ENCODE data around the gene SMYD3.
"Not testable (repeated sequence)": the region's sequence is repeated elsewhere in the genome, so short reads cannot be mapped to it uniquely, and the experiment has no call there.

SMYD3 gene

DNA sequence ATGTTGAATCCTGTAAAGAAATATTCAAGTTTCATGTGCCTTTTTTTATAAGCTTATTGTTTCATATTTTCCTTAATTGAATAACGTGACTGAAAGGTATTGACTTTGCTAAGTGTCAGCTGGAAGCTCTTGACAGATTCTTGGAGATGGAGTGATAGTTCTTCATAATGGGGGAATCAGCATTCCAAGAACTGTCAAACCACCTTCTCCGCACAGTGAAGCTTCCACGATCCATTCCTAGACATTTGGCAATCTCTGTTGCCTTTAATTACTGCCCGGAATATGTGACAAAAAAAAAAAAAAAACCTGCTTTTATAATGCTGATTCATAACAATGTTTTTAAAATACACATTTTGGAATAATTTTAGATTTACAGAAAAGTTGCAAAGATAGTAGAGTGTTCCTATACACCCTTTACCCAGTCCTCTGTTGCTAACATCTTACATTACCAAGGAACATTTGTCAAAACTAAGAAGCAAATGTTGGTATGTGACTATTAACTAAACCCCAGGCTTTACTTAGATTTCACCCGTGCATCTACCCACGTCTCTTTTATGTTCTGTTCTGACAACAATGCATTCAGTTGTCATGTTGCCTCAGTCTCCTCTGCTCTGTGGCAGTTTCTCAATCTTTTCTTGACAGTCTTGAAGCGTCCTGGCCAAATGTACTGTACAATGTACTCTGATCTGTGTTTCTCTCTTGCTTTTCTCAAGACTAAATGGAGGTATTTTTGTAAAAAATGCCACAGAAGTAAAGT, 674.1 kb downstream of the SMYD3 start:
- no peak for DNase-seq (ENCODE audit: low spot score)

DNA sequence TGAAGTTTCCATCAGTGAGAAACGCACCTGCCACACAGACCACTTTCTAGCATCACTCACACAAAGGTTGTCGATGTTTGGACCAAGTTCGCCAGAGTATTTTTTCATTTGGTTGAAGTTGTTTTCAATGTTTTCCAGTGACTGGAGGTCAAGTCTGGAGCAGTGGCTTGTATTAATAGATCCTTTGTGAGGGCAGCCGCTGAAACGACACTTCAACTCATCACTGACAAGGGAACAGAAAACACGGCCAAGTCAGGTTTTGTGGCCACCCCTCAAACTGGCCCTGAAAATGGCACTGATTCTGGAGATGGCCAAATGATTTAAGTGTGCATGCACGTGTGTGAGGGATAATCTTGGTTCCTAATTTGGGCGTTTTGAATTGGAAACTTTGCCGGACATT, 675.6 kb downstream of the SMYD3 start:
- no peak for DNase-seq (ENCODE audit: low spot score)

DNA sequence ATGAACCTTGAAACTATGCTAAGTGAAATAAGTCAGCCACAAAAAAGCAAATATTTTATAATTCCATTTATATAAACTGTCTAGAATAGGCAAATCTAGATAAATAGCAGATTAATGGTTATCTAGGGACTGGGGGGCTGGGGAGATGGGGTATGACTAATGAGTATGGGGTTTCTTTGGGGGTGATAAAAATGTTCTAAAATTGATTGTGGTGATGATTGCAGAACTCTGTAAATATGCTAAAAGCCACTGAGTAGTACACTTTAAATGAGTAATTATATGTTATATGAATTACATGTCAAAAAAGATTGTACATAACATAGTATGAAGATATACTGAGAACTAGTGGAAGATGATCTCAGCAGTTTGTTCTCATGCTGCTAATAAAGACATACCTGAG, 677.3 kb downstream of the SMYD3 start:
- DNase-seq (ENCODE audit: low spot score) = no peak

DNA sequence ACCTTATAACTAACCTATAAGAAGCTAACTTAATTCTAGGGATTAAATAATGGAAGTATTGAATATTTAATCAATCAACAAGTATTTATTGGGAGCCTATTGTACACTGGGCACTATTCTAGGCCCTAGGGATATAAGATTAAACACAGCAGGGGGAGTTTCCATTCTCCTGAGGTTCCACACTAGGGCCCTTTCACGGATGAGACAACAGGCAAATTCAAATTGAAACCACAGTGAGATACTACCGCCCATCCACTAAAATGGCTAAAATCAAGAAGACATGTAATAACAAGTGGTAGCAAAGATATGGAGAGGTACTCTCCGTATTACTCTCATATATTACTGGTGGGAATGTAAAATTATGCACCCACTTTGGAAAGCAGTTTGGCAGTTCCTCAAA, 677.9 kb downstream of the SMYD3 start:
- DNase-seq (ENCODE audit: low spot score) = no peak

DNA sequence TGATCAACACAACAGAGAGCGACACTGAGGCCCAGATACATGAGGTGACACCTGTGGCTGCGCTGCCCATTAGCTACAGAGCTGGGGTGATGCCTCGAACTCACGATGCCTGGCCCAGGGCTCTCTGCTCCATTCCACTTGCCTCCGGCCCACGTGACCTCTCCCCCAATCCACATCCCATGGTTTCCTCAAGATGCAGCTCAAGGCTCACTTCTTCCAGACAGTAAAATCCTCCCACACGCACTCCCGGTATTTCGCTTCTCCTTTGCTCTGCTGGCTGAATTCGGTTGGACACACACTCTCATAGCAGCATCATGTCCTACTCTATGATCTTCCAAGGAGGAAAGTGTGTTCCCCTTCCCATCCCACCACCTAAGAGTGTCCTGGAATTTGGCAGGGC, 679.8 kb downstream of the SMYD3 start:
- DNase-seq (ENCODE audit: low spot score) = no peak

DNA sequence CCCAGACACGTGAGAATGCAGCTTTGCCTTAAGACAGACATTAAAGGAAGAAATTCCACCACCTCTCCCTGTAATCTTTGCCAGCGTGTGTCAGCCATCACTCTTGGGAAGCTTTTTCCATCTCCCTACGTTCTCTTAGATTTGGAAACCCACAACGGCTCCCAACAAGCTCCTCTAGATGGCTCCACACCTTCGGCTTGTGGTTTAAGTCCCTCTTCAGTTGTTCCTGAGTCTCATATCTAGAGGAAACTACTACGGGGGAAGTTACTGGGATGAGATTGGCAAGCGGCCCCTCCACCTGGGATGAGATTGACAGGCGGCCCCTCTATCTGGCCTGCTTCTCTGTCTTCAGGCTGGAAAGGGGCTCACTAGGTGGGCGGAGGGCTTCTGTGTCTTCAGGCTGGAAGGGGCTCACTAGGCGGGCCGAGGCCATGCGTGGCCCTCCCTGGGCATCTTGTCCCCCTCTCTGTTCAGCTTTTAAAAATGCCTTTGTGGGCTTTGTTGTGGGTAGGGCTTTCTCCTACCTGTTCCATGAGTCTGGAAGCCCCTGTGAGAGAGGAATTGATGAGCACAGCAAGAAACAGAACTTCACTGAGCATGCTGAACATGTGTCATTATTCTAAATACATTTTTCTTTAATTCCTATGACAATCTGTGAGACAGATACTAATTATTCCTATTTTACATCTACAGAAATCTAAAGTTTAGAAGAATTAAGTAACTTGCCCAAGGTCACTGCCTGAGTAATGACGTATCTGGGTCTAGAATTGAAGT, 681.8 kb downstream of the SMYD3 start:
- peak; percentile 27 for DNase-seq (ENCODE audit: low spot score)

DNA sequence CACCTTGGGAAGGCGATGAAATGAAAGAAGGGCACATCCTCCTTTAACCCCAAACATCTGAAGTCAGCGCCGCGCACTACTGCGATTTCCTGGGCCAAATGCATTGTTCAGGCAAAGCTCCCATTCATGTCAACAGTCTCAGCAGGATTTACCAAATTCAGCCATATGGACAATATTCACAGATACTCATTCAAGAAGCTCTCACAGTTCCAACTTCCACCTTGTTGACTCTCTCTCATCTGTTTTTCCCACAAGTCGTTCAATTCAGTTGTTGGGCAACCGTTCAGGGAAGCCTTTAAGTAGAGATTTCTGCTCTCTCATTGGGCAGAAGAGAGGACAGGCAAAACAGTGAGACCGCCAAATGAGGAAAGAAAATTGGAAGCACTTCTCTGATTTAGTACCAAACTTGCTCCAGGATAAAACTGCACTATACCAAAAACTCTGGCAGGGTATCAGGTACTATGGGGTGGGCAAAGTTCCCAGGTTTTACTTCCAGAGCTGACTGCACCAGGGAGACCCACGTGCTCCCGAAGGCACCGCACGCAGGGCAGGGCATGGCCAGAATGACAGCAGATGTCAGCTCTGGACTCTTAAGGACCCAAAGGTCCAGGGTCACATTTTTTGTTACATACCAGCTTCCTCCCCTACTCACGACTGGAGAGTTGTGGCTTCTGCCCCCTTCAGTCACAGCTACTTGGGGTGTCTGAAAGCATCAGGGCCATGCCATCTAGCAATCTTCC, 683.5 kb downstream of the SMYD3 start:
- DNase-seq (ENCODE audit: low spot score) = no peak

DNA sequence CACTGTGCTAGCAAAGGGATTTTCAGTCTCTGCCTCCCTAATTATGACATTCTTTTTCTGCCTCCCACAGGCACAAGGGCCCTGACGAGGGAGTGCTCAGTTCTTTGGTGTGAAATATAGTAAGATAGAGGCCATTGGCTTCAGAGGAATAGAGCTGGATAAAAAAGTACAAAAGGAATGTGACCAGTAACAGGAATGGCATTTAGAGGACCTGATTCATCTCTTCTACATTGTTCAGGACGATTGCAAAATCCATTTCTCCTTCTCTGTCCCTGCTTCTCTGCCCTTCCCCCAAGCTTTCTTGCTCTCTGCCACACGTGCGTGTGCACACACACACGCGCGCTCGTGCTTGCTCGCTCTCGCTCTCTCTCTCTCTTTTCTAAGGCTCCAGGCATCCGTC, 684.1 kb downstream of the SMYD3 start:
- DNase-seq (ENCODE audit: low spot score) = peak; percentile 15

DNA sequence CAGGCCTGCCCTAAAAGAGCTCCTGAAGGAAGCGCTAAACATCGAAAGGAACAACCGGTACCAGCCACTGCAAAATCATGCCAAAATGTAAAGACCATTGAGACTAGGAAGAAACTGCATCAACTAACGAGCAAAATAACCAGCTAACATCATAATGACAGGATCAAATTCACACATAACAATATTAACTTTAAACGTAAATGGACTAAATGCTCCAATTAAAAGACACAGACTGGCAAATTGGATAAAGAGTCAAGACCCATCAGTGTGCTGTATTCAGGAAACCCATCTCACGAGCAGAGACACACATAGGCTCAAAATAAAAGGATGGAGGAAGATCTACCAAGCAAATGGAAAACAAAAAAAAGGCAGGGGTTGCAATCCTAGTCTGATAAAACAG, 688.7 kb downstream of the SMYD3 start:
- not testable (repeated sequence) for DNase-seq (ENCODE audit: low spot score)

DNA sequence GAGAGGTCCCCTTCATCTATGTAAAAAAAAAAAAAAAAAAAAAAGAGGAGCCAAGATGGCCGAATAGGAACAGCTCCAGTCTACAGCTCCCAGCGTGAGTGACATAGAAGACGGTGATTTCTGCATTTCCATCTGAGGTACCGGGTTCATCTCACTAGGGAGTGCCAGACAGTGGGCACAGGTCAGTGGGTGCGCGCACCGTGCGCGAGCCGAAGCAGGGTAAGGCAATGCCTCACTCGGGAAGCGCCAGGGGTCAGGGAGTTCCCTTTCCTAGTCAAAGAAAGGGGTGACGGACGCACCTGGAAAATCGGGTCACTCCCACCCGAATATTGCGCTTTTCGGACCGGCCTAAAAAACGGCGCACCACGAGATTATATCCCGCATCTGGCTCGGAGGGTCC, 690.6 kb downstream of the SMYD3 start:
- DNase-seq (ENCODE audit: low spot score) = not testable (repeated sequence)

DNA sequence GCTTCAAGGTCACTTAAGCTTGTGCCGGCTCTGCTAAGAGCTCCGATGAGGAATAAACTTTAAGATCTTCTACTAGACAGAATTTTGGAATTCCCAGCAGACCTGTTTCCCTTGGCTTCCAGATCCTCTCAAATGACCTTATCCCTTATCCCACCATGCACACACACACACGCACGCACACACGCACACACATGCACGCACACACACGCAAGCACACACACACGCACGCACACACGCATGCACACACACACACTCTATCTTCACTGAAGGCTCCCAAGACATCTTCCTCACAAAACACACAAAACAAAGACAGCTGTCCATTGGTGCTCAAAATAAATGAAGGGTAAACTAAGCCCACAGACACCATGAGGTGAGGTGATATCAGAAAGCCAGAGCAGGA, 692.4 kb downstream of the SMYD3 start:
- no peak for DNase-seq (ENCODE audit: low spot score)

DNA sequence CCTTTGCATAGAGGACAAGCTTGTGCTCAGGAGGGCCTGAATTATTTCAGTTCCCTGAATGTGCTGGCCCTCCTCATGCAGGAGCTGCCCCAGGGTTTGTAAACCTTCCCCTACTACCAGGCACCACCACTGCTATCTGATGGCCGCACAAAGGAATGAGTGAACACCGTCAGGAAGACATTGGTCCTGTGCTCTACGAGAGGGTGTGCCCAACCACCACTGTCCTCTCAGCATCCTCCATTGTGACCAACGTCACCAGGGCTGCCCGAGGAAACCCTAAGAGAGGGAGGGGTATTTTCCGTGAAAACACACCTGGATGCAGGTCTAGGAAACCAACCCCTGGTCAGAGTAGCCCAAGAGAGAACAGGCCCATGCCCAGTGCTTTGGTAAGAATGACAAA, 694.8 kb downstream of the SMYD3 start:
- DNase-seq (ENCODE audit: low spot score) = no peak

DNA sequence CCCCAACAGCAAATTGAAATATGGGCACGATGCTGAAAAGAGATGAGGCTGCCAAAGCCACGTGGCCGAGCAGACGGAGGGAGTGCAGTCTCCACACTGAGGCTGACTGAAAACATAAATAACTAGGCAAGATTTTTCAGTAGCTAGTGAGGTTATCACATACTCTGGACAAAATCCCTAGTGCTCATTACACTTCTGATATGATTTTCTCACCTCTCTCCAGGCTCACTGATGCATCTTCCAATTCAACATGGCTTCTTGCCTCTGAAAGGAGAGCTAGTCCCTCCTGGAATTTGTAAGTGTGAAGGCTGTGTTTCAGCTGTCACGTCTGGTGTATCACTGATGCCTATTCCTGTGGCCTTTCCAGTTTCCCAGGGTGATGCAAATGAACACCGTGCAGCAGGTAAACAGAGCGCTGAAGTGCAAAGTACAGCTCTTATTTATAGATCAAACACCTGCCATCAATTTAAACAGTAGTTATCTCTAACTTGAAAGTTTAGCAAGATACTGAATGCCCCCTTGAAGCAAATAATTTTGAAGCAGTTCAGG, 696.2 kb downstream of the SMYD3 start:
- no peak for DNase-seq (ENCODE audit: low spot score)

DNA sequence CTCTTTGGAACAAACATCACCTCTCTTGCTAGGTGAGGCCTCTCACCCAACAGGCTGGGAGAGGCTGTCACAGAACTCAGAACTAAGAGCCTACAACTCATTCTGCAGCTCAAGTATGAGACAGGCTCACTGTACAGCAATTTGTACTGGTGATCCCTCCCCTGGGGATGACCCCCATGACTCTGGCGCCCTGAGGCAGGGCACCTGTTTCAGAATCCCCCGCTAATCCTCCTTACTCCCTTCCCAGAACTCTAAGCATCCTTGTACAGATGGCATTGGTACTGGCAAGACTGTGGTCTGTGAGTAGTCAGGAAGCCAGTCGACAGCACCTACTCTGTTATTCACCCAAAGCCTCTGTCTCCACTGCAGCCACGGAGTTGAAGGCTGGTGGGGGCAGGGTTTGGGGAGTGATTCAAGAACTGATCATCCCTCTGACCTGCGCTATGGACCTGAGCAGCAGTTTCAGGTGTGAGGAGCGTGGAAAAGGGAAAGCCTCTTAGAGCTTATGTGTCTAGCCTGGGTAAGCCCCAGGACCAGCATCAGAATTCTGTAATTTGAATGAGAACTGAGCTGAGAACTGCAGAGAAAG, 696.8 kb downstream of the SMYD3 start:
- no peak for DNase-seq (ENCODE audit: low spot score)

DNA sequence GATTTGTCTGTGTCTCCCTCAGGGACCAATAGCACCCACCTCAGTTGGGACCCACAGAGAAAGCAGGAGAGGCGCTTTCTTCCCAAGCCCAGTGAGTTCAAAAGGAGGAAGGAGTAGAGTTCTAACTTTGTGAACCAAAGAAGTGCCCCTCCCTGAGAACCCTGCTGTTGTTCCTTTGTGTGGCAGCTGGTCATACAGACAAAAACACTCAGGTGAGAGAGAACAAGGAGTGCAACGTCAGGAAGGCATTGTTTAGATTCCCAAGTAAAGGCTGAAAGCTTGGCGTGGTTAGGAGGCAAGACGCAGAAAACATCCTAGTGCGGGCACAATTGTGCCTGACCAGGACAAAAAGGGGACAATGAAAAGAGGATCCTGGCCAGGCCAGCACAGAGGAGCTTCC, 697.7 kb downstream of the SMYD3 start:
- DNase-seq (ENCODE audit: low spot score) = peak; percentile 26

DNA sequence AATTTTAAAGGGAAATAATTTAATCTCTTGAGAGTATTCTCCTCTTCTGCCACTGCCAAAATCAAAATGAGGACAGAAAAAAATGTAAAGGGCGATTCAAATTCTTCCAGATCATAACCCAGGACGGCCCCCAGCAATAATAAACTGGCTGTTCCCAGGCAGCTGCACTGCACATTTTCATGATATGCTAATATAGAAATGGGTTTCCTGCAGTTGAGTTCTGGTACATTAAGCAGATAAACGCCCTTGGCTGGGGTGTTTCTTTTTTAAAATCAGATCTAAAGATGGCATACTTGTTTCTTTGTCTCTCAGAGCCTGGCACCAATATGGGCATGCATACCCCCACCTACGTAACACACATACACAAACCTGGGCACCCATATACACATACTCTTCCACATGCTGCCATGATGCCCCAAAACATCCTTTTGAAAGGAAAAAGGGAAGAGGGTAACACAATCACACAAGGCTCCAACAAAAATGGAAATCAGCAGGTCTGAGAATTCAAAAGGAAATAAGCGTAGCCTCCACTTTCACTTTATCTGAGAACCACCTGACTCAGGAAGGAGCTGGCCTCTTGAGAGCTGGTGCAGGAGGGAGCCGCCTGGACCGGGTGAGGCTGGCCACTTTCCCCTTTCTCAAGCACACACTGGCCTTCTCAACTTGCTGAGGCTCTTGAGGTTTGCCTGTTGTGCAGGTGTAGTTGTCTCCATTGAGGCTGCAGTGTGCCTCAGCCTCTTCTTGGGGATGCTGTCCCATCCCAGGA, 698.9 kb downstream of the SMYD3 start:
- DNase-seq (ENCODE audit: low spot score) = no peak

DNA sequence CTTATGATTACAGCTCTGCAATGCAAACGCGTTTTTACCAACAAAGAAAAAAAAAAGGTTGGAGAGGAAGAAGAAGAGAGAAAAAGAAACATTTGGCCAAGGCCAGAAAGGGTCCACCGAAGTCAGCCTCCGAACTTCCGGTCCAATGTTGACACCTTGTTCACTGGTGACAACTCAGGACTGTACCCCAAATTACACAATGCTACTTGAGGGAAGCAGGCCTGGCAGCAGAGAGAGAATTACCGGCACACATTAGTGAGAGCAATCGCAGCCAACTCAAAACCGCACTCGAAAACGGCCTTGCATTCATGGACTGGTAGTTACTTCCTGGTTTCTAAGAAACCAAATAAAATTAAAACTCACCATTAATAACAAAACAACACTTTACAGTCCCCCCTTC, 699.8 kb downstream of the SMYD3 start:
- no peak for DNase-seq (ENCODE audit: low spot score)

DNA sequence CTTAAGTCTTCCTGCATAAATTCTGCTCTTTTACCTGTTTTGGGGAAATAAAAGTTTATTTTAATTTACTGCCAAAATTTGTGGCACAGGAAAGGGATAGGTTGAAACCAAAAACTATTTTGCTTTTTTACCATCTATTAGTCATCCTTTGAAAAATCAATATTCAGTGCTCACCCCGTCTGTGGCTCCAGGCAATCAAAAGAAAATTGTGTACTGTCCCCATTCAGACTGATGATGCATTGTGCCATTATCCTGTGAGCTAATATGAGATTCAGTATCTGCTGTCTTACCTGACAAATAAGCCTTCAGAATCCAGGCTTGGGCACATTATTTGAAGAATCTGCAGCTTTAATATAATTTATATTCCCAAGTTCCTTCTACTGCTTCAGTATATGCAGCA, 701.5 kb downstream of the SMYD3 start:
- no peak for DNase-seq (ENCODE audit: low spot score)

DNA sequence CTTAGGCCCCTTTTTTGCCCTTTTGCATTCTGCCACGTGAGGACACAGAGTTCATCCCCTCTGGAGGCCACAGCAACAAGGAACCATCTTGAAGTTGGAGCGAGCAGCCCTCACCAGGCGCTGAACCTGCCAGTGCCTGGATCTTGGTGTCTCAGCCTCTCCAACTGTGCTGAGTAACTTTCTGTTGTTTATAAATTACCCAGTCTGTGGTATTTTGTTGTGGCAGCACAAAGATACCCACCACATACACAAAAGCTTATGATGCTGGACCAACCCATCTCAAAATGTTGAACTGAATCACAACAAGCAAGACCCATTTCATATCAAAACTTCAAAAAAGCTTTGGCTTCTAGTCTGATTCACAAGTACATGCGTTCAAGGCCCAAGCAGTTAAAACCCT, 702.4 kb downstream of the SMYD3 start:
- DNase-seq (ENCODE audit: low spot score) = no peak

DNA sequence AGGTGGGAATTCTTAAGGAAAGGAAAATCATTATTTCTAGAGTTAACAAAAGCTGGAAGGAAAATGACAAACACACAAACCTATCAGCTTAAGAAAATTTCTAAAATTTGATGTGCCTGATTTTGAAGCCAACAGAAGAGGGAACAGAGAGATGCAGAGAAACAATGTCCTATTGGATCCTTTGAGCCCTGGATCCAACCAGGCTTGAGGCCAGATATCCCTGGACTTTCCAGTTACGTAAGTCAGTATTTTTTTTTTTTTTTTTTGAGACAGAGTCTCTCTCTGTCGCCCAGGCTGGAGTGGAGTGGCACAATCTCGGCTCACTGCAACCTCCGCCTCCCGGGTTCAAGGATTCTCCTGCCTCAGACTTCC, 703.4 kb downstream of the SMYD3 start:
- DNase-seq (ENCODE audit: low spot score) = no peak

DNA sequence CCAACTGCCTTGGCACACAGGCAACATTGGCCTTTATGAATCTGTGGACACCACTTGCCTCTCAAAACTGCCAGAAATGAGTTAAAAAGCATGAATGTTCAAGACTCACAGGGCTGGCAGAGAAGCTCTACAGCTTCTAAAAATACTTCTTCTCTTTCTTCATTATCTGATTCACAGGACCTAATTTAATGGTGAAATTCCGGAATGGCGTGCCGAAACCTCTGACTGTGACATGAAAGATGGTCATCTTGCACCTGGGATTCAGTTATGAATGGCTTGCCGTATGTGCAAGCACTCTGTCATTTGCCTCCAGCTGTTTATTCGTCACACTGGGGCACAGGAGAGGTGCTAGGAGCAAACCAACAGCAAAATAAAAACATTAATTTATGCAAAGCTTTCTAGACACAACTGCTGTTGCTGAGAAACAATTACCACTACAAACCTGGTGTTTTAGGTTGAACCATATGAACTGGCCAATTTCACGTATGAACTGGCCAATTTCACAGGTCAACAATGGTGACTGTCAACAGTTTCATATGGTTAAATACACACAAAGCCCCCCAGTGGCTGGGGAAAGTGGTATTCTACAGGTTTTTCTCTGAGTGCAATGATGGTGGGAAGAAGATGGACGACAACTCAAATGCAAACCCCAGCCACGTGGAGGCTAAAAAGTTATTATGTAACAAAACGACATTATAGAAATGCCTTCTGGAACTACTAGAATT, 704.0 kb downstream of the SMYD3 start:
- no peak for DNase-seq (ENCODE audit: low spot score)

All from iPS-NIHi11 (cell line).